Adrenal gland (tissue), 12 donors: ENCODE measurements around the gene XPC. TPM values are rescaled to one million over a fixed set of nuclear protein-coding genes. Genes with fewer than 3 reads are reported as not detected.
A peak's percentile ranks its signal among the peaks of the same experiment; 100 is the strongest.

Source experiments
- DNase-seq, 7 donors: peaks; one replicate each; pipeline ENCODE4 v3.0.0-alpha.2; 2019 to 2020
- H3K27ac ChIP-seq, 5 donors: fragments of 200-600 bp; sonication (generic) in 4 of 5; 1 replicate in 3 of 5; 2 replicates in 2 of 5; pipeline versions ENCODE4 v1.5.1 to v1.8.0; 2016 to 2020; ENCODE audit warnings: mild to moderate bottlenecking in 1 of 5
- H3K27me3 ChIP-seq: fragments of 200-600 bp; 2 replicates; pipeline ENCODE4 v1.8.0; 2021
- H3K36me3 ChIP-seq, 2 donors: fragments of 200-600 bp; replicated peaks in 1 of 2; 1 replicate in 1 of 2; 2 replicates in 1 of 2; pipeline versions ENCODE4 v1.5.1 to v1.8.0; 2018 to 2022
- H3K4me1 ChIP-seq, 2 donors: fragments of 200-600 bp; replicated peaks in 1 of 2; 1 replicate in 1 of 2; 2 replicates in 1 of 2; pipeline versions ENCODE4 v1.5.1 to v1.8.0; 2018 to 2021
- H3K4me3 ChIP-seq, 4 donors: fragments of 200-600 bp; sonication (generic) in 3 of 4; one replicate each; pipeline ENCODE4 v1.5.1; 2016 to 2018
- H3K9me3 ChIP-seq, 3 donors: fragments of 200-600 bp; sonication (generic) in 1 of 3; replicated peaks in 1 of 3; 1 replicate in 2 of 3; 2 replicates in 1 of 3; pipeline versions ENCODE4 v1.5.1 to v1.8.0; 2016 to 2021
- POLR2A ChIP-seq, 2 donors: fragments of 450-650 bp; IDR thresholded peaks; one replicate each; pipeline ENCODE4 v1.6.1; 2017; ENCODE audit warnings: antibody characterized with exemption in 2 of 2, mild to moderate bottlenecking in 2 of 2, moderate library complexity in 1 of 2
- WGBS, 4 donors: extraction: QIAGEN DNeasy Blood & Tissue Kit in 2 of 4; methylation state at CpG; one replicate each; pipeline versions ENCODE4 v1.1.5 to v1.1.7; 2013 to 2017; 5-methylcytosine and 5-hydroxymethylcytosine counted together
- intact Hi-C, 2 donors: fragments of 100-400 bp; cut with DNase I; formaldehyde crosslinking; loops; one replicate each; pipeline versions ENCODE4 v1.14.1 to v1.15.0; 2022 to 2023
- polyA plus RNA-seq, 3 donors: library from polyadenylated mRNA; stranded (reverse); fragments of 200-250 nt in 2 of 3; fragments of 350-450 nt in 1 of 3; fragmentation: Illumina TruSeq in 1 of 3; extraction: RNeasy Lipid Tissue Mini Kit (QIAGEN cat#74804) in 1 of 3; gene quantifications; one replicate each; pipeline ENCODE4 v1.2.3, GENCODE V29; 2013 to 2014
- total RNA-seq, 9 donors: library from RNA; depleted of rRNA in 4 of 9; stranded (reverse); fragments of >200 nt in 4 of 9; fragments of 120-200 nt in 1 of 9; fragmentation: NEBNext Ultra II Directional in 1 of 9; extraction: Animal tissue kit (Norgen Biotek cat#: 25700) in 1 of 9; gene quantifications; one replicate each; pipeline versions ENCODE4 v1.1.0 to v1.2.4, GENCODE V29; 2013 to 2023
- TF ChIP-seq, protein P1 (sequence below), 6 experiments: fragments of 450-650 bp in 4 of 6; fragments of 200-600 bp in 2 of 6; sonication (generic) in 1 of 6; IDR thresholded peaks; 1 replicate in 5 of 6; 2 replicates in 1 of 6; pipeline versions ENCODE4 v1.5.1 to v1.8.0; 2016 to 2021; ENCODE audit warnings: antibody characterized with exemption in 6 of 6, mild to moderate bottlenecking in 2 of 6, moderate library complexity in 1 of 6
- donor health status: healthy with polysubstance abuse.
- donor health status: Bipolar disorder and iron deficiency.
- donor health status: DM: yes; HTN: yes; CAD: no.
- donor health status: DM: no; HTN: no; CAD: no.
- donor health status: DM: no; HTN: no; CAD: no.
- donor health status: DM: yes; HTN: yes; CAD: no.

Gene XPC
- total and polyA plus RNA-seq, 12 donors, result 15.6 to 66.5 (median 31.4) TPM

GRCh38 chr3:14157951-14158350, 20.4 kb downstream of the XPC start:
- peak in 1 of 7 donors; percentile 42 for DNase-seq
- peaks cover 0 to 14% (median 4%) of the 10 kb centered on the region in 3 donors for H3K9me3 ChIP-seq

DNA sequence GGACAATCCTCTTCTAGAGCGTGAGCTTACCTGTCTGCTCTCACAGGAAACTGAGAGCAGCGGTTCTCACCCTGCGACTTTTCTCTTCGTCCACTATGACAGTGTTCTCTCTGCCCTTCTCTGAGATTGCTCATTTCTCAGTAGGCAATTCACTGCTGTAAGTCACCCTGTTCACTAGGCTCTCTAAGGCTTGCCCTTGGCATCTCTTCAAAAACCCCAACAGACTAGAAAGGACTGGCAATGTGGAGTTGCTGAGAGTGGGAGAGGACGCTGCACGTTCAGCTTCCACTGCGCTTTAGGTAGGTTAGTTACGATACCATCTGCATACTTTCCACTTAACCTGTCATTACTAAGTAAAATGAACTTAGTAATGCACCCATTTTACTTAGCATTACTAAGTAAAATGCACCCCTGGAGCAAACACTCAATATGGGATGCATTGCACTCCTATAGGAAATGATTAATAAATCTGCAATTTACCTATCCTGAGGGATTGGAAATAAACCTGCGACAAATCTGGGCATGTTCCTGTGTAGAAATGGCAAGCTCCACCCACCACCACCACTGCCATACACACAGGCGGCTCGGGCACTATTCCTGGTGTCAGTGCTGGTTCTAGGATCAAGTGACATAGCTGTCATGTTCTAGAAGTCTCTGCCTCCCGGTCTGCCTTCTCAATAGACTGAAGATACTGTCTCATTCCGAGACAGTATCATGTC, 21.4 kb downstream of the XPC start:
- no peak overlapping the region for H3K27ac ChIP-seq
- peaks cover 0 to 83% of the 10 kb centered on the region in 2 donors for H3K36me3 ChIP-seq
- peaks cover 0 to 9% of the 10 kb centered on the region in 2 donors for H3K4me1 ChIP-seq
- peaks cover 0 to 11% (median 4%) of the 10 kb centered on the region in 3 donors for H3K9me3 ChIP-seq
- intact Hi-C loops, result no loop called here
- H3K27me3 ChIP-seq, result no peaks in the 10 kb centered on the region
- 95 to 98% (median 96%) methylated on average over 12 to 13 of the region's 13 CpGs for WGBS, 4 donors
- no peak for TF ChIP-seq POLR2A (IDR thresholded peaks at IDR 0.05)
- TF ChIP-seq, protein P1, sequence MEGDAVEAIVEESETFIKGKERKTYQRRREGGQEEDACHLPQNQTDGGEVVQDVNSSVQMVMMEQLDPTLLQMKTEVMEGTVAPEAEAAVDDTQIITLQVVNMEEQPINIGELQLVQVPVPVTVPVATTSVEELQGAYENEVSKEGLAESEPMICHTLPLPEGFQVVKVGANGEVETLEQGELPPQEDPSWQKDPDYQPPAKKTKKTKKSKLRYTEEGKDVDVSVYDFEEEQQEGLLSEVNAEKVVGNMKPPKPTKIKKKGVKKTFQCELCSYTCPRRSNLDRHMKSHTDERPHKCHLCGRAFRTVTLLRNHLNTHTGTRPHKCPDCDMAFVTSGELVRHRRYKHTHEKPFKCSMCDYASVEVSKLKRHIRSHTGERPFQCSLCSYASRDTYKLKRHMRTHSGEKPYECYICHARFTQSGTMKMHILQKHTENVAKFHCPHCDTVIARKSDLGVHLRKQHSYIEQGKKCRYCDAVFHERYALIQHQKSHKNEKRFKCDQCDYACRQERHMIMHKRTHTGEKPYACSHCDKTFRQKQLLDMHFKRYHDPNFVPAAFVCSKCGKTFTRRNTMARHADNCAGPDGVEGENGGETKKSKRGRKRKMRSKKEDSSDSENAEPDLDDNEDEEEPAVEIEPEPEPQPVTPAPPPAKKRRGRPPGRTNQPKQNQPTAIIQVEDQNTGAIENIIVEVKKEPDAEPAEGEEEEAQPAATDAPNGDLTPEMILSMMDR (IDR thresholded peaks at IDR 0.05), result no peak
- DNase-seq, result peak in 1 of 7 donors; percentile 40
- H3K4me3 ChIP-seq, result no peak overlapping the region

More at GRCh38 chr3:14157951-14158350, 20.4 kb downstream of the XPC start:
- intact Hi-C loops, result no loop called here
- H3K27me3 ChIP-seq, result no peaks in the 10 kb centered on the region
- TF ChIP-seq POLR2A (IDR thresholded peaks at IDR 0.05), result no peak
- TF ChIP-seq, protein P1 (IDR thresholded peaks at IDR 0.05), result no peak
- H3K36me3 ChIP-seq, result peaks cover 0 to 81% of the 10 kb centered on the region in 2 donors
- peaks cover 0 to 9% of the 10 kb centered on the region in 2 donors for H3K4me1 ChIP-seq
- 95 to 99% (median 96%) methylated on average over 9 of the region's 9 CpGs for WGBS, 4 donors
- no peak overlapping the region for H3K4me3 ChIP-seq
- no peak overlapping the region for H3K27ac ChIP-seq

GRCh38 chr3:14156201-14156600, 22.2 kb downstream of the XPC start:
- Histone ChIP-seq H3K4me3 (no peak overlapping the region), H3K36me3 (peaks cover 0 to 83% of the 10 kb centered on the region in 2 donors), H3K9me3 (peaks cover 0 to 3% (median 0%) of the 10 kb centered on the region in 3 donors), H3K27ac (no peak overlapping the region), H3K27me3 (no peaks in the 10 kb centered on the region), H3K4me1 (peaks cover 0 to 9% of the 10 kb centered on the region in 2 donors)
- no peak for TF ChIP-seq POLR2A (IDR thresholded peaks at IDR 0.05)
- TF ChIP-seq, protein P1 (IDR thresholded peaks at IDR 0.05), result no peak
- peak in 1 of 7 donors; percentile 41 for DNase-seq
- WGBS, 4 donors, result 96 to 98% (median 97%) methylated on average over 6 to 7 of the region's 7 CpGs
- intact Hi-C loops, result no loop called here

DNA sequence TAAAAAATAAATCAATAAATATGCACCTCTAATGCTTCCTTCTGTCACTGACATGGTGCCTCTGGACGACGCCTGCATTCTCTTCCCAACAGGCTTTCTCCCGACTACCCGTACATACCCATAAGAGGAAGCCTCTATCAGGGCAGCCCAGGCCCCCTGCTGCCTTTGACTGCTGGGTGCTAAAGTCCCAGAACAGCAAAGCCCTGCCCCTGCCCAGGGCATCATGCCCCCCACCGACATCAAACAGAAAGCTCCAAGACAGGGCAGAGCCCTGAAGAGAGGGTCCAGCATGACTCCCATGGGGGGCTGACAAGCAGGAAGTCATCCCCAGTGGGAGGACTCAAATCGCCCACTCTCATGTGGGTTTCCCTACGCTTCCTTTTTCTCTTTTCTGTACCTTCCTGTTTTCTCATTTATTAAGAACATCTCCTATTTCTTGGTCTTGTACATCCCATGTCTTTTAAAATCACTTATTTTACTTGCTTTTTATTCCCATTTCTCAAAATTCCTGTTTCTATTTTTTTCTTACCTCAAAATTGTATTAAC, 23.4 kb downstream of the XPC start:
- H3K36me3 ChIP-seq, result peaks cover 0 to 73% of the 10 kb centered on the region in 2 donors

More for the DNA sequence above, 23.4 kb downstream of the XPC start:
- TF ChIP-seq POLR2A (IDR thresholded peaks at IDR 0.05), result no peak
- TF ChIP-seq, protein P1 (IDR thresholded peaks at IDR 0.05), result no peak
- Histone ChIP-seq H3K4me3 (no peak overlapping the region), H3K27me3 (no peaks in the 10 kb centered on the region), H3K4me1 (no peaks in the 10 kb centered on the region), H3K9me3 (no peaks in the 10 kb centered on the region), H3K27ac (no peak overlapping the region)
- peak in 1 of 7 donors; percentile 48 for DNase-seq
- intact Hi-C loops, result no loop called here
- 86 to 93% (median 90%) methylated on average over 7 of the region's 7 CpGs for WGBS, 4 donors
